ENCODE measurements around the gene FBXL5.
A peak's percentile ranks its signal among the peaks of the same experiment; 100 is the strongest.

FBXL5 gene

DNA sequence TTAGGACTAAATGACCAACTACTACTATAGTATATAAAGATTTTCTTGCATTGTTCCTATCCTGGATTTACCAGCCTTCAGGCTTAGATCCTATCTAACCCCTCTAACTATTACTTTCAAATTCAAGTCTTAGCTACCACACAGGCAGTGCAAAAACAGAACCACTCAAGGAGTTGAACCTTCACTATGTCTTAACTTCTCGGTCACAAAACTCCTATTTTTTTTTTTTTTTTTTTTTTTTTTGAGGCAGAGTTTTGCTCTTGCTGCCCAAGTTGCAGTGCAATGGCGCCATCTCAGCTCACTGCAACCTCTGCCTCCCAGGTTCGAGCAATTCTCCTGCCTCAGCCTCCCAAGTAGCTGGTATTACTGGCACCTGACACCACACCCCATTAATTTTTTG lies 20.2 kb upstream of the FBXL5 start:
- DNase-seq, result no peak

DNA sequence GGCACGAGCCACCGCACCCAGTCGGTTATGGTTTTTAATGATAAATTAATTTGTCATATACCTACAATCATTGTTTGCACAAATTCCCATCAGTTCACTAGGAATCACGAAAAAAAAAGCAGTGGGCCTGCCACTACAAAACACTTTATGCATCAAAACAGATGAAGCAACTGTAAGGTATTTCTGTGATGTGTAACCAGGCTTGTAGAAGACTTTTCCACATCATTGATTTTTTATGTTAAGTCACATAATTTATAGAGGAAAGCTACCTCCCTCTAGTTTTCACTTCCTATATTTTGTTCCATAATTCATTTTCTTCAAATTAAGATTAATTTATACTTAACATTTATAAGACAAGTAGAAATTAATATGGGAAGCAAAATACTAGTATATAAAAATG lies 19.8 kb upstream of the FBXL5 start:
- no peak for DNase-seq

DNA sequence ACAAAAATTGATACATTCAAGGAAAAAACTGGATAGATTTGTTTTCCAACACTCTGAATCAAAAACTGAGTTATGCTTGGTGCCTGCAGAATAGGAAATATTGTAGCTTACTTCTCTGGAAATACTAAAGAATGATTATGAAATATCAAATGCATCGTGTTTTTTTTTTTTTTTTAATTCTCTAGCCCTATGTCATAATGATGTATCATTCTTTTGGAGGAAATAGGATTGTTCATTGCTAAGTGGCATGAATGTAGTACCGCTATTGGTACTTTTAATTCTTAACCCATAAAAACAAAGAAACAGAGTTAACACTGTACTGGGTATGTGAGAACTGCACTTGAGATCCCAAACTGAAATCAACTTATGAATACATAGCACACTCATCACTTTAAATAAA lies 18.9 kb upstream of the FBXL5 start:
- DNase-seq, result no peak

DNA sequence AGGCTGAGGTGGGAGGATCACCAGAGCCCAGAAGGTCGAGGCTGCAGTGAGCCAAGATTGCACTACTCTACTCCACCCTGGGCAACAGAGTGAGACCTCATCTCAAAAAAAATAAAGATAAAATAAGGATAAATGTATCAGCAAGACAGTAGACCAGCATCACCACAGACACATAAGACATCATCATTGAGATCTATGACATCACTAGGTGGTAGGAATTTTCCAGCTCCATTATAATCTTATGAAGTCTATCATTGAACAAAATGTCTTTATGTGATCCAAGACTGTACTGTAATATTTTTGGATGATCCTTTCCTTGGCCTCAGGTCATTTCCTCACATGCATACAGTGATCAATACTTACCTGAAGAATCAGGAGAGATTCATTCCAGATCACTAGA lies 18.2 kb upstream of the FBXL5 start:
- DNase-seq, result no peak

DNA sequence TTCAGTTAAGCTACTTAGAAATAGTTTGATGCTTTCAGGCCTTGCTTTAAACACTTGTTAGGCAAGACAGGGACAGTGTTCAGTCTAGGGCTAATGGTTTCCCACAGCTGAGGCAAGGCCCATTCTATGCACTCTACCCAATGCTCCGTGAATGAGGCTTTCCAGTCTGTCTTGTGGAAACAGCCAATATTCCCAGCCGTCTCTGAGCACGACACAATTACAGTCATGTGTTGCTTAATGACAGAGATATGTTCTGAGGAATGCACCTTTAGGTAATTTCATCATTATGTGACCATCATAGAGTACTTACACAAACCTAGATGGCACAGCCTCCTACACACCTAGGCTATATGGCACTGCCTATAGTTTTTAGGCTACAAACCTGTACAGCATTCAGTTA lies 16.9 kb upstream of the FBXL5 start:
- no peak for DNase-seq

DNA sequence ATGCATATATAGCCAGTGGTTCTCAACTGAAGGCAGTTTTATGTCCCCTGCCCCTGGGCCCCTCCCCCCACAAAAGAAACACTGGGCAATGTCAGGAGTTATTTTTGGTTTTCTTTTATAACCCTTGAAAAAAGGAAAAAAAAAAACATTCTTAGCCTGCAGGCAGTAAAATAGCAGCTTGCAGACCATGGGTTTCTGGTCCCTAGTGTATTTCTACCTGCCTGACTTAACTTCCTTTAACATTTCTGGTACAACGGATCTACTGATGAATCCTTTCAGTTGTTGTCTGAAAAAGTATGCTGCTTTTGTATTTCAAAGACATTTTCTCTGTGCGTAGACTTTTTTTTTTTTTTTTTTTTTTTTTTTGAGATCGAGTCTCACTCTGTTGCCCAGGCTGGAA lies 15.4 kb upstream of the FBXL5 start:
- DNase-seq, result no peak

DNA sequence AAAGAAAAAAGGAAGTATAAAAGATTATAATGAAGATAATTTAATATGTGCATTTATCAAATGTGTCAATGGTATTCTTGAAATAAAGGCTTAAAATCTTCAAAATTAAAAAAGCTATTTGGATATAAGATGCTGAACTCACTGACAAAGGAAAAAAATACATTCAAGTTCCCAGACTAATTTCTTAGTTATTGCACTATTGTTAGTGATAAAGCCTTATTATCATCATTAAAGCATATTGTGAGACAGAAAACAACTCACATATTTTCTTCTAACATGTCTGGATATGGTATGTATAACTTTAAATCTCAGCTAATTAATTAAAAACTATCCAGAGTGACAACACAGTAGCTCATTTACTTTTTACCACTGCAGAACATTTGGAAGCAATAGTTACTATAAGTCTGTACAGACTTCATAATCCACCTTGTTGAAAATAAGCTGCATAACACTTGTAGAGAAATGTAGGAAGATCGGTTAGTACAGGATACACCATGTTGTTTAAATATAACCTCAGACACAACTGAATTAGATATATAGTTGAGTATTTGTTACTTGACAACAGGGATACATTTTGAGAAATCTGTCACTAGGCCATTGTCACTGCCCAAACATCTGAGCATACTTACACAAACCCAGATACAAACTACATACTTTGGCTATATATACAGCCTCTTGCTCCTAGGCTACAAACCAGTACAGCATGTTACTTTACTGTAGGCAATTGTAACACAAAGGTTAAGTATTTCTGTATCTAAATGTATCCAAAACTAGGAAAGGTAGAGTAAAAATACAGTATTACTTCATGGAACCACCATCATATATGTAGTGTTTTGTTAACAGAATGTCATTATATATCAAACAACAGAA lies 13.6 kb upstream of the FBXL5 start:
- DNase-seq, result no peak

DNA sequence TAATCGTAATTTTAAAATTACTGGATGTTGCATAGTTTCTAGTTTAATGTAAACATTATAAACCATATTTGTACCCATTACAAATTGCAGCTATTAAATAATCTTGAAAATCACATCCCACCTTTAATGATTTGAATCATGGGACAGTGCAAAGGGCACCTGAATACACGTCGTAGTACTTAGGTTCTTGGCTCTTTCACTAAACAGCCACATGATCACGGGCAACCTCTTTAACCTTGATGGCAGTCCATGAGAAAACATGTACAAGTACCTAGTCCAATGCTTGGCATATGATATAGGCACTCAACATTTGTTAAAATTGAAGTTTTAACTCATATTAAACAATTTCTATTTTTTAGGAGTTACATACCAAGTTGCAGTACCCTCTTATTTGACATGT lies 11.8 kb upstream of the FBXL5 start:
- no peak for DNase-seq

DNA sequence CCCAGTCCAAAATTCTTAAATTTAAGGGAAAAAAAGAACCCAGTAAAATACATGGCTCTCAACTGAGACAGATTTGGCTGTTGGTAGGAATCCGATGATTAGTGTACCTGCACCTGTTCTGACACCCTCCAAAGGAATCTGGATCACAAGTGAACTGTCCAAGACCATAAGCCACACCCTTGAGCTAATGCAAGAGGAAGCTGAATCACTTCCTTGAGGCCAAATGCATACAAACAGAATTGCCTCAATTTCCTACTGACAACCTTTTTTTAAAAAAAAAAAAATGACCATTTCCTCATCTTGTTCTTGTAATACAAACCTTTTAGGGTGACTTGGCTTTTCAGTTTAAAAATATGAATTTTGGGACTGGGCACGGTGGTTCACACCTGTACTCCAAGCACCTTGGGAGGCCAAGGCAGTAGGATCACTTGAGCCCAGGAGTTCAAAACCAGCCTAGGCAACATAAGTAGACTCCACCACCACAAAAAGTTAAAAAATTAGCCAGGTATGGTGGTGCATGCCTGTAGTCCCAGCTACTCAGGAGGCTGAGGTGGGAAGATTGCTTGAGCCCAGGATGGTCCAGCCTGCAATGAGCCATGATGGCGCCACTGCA lies 10.7 kb upstream of the FBXL5 start:
- peak; percentile 29 for DNase-seq

DNA sequence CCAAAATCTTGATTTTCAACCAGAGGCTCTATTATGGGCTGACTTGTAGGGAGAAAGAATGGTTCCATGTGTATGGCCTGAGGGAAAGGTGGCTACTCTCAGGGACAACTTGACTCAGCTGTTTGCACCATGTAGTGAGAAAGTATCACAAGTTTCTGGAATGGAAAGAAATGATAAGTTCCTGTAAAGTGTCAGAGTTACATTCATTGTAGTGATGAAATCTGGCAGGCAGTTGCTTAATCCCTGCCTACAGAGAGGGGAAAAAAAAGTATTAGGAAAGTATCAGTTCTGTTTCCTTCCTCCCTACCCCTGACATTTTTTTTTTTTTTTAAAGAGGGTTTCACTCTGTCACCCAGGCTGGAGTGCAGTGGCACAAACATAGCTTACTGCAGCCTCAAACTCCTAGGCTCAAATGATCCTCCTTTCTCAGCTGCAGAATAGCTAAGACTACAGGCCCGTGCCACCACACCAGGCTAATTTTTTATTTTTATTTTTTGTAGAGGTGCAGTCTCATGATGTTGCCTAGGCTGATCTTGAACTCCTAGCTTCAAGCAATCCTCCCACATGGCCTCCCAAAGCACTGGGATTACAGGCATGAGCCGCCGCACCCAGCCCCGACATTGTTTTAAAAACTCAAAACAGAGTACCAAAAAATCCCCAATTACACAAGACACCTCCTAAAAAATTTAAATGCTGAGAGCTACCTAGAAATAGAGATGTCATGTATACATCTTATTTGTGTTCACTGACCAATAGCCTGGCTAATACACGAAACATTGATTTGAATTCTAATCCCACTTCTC lies 4.8 kb upstream of the FBXL5 start:
- no peak for DNase-seq

DNA sequence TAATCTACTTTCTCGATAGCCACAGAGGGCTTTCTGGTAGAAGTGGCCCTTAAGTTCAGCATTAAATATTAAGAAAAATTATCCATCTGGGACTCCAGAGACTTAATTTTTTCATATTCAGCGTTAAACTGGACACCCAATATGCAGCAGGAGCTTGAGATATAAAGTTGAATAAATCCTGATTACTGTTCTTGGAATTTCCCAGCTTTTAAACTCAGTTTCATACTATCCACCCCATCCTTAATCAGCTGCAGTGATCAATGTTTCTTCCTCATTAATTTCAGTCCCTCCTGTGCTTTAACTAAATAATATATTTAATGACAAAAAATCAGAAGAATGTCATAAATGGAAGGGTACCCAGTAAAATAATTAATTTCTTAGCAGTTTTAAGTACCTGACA lies 3.6 kb upstream of the FBXL5 start:
- no peak for DNase-seq

DNA sequence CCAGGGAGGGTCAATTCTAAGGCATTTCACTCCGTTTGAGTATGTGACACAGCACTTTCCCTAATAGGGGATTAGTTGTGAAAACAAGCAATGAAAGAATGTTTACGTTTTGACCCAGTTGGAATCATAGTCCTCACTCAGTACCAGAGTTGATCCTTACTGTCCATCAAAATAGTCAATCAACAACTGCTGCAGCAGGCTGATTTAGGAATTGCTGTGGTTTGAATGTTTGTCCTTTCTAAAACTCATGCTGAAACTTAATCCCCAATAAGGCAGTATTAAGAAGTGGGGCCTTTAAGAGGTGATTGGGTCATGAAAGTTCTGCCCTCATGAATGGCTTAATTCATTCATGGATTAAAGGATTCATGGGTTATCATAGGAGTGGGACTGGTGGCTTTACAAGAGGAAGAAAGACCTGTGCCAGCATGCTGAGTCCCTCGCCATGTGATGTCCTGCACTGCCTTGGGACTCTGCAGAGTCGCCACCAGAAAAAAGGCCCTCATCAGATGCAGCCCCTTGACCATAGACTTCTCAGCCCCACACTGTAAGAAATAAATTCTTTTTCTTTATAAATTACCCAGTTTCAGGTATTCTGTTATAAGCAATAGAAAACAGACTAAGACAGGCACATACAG lies 3.1 kb upstream of the FBXL5 start:
- DNase-seq, result no peak

DNA sequence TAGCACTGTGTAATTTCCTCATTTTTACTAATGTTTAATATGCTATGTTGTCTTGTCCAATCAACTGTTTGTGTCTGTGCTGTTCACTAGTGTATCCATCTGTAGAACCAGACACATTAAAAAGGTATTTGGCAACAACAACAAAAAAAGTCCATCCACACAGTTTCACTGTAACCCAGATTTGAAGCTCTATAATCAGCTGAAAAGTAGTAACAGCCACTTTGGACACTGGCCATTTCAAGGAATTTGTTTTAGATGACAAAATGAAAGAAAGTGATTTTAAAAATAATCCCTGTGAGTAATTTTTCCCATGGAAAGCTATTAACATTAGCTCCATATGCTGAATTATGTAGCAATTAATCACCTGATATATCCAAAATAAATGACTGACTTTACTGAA lies 2.2 kb upstream of the FBXL5 start:
- no peak for DNase-seq

DNA sequence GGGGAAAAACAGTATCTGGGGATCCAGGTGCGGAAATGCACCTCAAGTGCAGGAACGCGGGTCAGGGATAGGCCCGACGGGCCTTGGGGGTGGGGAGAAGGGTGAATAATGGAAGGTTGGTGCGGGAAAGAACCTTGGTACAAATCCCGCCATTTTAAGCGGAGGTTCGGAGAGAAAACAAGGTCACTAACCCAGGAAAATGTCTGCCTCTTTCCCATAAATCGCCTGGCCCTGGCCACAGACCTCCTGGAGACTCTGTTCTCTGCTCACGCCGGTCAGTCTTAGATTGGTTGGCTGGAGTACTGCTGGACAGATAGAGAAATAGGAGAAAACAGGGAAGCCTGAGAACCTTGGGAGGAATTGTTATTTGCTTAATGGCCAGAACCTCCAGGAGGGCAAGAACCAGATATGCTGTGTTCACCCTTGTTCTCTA lies 897 bp upstream of the FBXL5 start:
- no peak for DNase-seq

DNA sequence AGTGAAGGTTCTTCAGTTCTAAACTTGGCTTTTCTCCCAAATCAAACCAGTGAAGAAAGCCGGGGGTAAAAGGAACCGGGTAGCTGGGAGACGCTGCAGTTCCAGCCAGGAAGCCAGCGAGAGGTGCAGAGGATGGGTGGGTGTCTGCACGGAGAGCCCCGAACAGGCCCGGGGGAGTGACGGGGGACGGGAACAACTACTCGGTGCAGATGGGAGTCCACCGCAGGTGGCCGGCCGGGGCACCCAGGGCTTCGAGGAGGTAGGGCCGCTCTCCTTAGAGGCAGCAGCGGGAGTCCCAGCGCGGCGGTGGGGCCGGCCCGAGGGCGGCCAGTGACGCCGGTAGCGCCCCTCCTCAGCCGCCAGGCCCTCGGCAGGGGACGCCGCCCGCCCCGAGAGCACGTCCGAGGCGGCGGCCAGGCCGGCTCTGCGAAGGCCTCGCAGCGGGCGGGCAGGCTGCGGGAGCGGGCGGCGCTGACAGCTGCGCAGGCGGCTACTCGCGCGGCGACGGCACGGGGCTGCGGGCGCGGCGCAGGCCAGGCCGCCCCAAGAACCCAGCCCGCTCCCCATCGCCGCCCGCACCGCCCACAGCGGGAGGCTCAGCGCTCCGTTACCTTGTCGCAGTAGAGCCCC lies 449 bp downstream of the FBXL5 start:
- DNase-seq, result peak; percentile 22

DNA sequence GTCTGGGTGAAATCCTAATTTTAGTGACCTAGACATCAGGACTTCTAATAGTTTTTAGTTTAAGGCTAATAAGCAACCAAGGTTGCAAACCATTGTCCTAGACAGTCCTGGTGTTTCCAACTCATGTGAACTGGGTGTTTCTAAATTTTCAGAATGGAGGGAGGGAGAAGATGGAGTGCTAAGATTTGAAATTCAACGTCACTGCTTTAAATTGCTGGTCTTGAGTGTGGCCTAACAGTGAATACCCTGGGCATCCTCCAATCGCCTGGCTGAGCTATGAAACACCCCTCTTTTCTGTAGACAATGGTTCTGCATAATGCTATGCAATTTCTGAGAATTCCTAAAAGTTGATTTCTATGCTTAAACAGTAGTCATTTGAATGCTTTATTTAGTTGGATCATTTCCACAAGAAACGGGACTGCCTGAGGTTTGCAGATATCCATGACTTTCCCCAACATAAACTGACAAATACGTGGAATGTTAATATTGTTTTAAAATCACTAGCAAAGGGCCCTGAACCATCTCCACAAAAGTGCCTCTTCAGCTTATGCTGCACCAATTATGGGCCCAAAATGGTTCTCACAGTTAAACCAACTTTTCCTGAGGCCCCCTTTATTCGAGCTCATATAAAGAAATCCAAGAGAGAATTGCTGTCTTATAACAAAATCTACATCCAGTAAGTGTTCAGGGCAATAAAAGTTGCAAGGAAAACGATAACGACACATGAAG lies 1.1 kb downstream of the FBXL5 start:
- DNase-seq, result no peak

DNA sequence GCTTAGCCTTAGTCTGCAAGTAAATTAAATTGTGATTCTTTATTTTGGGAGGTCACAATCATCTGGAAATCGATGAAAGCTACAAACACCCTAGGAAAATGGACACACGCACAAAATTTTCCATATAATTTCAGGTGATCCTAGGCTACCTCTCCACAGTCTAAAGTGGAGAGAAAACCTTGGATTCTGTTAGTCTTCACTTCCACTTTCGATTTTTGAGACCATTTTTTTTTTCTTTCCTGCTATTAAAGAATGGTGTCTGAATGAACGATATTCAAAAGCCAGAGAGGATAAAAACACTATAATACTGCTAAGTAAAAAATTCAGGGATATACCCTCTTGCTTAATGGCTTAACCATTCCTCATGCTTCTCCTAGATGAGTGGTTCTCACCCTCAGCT lies 1.7 kb downstream of the FBXL5 start:
- DNase-seq, result no peak

DNA sequence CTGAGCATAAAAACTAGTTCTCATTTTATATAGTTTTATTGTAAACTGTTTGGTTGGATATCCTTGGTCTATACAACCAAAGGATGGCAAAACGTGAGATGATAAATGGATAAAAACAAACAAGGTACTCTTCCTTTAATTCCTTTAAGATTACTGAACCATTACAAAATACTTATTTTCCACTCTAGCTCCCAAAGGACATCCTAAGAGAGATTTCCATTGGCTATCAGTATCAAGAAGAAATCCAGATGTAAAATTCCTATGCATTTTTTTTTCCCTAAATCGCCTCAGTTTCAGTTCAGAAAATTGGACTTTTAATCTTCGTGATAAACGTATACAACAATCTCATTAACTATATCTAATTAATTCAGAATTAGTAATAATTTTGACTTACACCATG lies 2.3 kb downstream of the FBXL5 start:
- no peak for DNase-seq

DNA sequence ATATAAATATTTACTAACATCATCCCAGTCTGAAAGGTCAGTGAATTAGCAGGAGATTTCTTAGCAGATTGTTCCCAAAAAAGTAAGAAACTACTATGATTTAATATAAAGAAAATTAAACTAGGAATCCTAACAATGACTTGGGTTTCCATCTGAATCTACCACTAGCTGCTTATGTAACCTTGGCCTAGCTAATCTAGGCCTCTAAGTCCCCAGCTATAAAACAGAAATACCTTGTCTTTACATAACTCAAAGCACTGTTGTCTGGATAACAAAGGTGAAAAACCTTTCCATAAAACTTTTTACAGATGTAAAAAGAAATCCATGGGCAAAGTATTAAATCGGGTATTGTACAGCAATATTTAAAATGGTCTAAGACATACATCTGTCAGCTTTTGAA lies 3.0 kb downstream of the FBXL5 start:
- DNase-seq, result no peak

DNA sequence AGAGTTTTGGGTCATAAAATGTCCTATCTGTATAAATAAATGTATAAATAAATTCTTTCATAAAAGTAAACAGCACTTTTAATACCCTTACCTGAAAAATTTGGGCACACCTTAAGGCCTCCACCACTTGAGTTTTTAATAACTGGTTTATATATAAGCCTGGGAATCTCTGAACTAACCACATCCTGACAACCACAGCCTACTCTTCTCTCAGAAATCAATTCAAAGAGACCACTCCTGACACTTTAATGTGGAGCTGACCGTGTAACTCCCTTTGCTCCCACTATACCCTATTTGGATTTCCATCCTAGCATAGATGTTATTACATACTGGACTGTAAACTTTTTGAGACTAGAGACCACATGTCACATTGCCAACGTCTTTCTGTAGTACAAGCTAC lies 3.5 kb downstream of the FBXL5 start:
- DNase-seq, result no peak

DNA sequence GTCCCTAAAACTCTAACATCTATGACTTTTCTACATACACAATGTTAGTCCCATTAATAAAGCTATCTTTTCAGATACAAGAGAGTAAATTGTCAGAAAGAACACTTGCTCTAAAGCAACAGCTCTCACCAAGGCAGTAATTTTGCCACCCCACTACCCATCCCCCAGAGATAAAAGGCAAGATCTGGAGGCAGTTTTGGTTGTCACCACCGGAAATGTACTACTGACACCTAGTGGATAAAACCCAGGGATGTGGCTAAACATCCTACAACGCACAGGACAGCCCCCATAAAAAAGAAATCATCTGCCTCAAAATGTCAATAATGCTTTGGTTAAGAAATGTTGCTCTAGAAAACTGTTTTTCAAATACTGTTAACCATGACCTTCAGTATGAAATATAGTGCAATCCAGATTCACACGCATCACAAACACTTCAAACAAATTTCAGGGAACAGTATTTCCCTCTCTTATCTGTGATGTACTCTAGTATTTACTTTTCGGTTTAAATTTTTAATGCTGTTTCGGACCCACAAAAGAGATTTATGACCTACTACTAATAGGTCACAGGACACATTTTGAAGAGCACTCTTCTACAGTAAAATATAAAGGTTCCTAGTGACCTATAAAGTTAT lies 5.1 kb downstream of the FBXL5 start:
- peak; percentile 59 for DNase-seq

DNA sequence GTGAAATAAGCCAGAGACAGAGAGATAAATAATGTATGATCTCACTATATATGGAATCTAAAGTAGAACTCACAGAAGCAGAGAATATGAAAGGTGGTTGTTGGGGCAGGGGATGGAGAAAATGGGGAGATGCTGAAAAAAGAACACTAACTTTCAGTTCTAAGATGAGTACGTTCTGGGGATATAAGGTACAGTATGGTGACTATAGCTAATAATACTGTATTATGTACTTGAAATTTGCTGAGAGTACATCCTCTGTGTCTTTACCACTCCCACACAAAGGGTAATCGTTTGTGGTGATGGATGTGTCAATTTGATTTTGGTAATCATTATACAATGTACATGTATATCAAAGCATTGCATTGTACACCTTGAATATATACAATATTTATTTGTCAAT lies 6.6 kb downstream of the FBXL5 start:
- no peak for DNase-seq

Data from CD4-positive, alpha-beta T cell treated with Interleukin-15 for 1 hour (primary cell).